H4 (cell line): Measurements from ENCODE around the gene ENO1. TPM values are rescaled to one million over a fixed set of nuclear protein-coding genes. Genes with fewer than 3 reads are reported as not detected.
A peak's percentile ranks its signal among the peaks of the same experiment; 100 is the strongest.
"Not testable (repeated sequence)": the region's sequence is repeated elsewhere in the genome, so short reads cannot be mapped to it uniquely, and the experiment has no call there.

Experiments used
- DNase-seq: peaks from one replicate; pipeline ENCODE4 v3.0.0-alpha.2; 2015; ENCODE audit warnings: low spot score
- total RNA-seq: library from RNA; depleted of rRNA; stranded (reverse); fragments of >200 nt; shearing (Covaris generic); gene quantifications from 2 replicates; pipeline ENCODE4 v1.2.3, GENCODE V29; 2014; rRNA removed

Gene ENO1
- total RNA-seq, result 2,952 and 3,019 TPM in 2 replicates

DNA sequence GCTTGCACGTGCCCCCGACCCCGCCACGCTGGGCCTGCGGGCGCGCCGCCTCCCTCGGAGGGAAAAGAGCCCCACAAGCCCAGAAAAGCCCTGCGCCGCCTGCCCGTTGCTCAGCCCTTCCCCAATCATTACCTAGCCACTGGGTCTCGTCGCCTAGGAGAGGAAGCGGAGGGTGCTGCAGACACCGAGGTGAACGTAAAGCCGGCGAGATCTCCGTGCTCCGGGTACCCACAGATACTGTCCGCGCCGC, at the start of gene ENO1:
ENO1 (minus strand) TSS at position 239 of the 250 bp plus-strand sequence. CDS start 3,778 bp downstream, outside the sequence.
- DNase-seq, result no peak

DNA sequence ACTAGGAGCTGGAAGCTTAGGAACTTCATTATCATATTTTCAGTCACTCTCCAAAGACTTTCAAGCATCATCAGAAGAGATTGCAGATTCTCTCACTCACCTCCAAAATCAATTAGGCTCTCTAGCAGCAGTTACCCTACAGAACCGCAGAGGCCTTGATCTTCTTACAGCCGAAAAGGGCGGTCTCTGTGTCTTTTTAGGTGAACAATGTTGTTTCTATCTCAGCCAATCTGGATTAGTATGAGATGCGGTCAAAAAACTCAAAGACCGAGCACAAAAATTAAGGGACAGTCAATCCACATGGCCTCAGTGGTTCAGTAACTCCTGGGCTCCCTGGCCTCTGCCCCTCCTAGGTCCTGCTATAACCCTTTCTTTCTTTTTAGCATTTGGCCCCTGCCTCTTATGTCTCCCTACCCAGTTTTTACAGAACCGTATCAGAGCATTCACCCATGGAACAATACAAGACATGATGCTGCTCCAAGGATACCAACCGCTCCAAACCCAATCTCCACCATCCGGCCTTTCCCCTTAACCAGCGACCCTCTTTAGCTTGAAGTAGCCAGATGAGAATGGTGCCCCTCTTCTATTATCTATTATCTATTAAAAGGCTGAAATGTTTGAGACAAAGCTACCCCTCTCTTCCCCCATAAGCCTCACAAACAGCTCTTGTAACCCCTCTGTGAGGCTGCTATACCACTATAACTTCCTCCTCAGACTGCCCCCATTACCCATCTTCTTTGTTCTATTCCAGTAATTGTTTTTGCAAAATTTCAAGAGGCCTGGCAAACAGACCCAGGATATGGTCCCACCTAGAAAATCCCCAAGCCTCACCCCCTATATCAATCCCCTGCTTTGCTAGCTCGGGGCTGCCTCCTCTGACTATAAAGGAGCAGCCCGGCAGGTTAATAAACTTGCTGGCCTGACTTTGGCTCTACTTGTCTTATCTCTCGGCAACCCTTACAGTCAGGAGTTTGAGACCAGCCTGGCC, 48.5 kb upstream of the ENO1 start:
- DNase-seq, result no peak

DNA sequence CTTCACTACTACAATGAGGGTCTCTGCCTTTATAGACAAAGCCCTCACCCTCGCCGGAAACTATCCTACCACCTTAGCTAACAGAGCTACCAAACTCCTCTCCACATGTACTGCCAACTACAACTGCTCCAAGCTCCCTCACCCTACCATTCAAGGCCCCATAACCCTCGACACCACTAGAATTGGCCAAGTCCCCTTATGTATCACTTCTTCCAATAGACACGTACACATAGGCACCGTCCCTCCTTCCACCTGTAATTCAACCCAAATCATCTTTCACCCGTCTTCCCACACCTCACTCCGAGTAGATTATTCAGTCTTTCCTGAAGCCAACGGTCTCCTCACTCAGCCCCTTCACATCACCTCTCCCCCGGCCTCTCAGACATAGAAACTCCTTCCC, 47.5 kb upstream of the ENO1 start:
- DNase-seq, result no peak

DNA sequence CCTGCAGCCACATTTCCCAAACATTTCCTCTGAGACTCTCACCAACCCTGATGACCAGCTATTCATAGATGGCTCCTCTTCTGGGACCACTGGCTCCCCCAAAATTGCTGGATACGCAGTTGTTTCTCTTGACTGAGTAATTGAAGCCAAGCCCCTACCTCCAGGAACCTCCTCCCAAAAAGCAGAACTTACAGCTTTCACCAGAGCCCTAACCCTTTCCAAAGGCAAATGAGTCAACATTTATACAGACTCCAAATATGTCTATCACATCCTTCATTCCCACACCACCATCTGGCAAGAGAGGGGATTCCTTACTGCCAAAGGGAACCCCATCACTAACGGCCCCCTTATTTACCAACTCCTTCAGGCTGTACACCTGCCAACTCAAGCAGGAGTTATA, 46.9 kb upstream of the ENO1 start:
- DNase-seq, result no peak

DNA sequence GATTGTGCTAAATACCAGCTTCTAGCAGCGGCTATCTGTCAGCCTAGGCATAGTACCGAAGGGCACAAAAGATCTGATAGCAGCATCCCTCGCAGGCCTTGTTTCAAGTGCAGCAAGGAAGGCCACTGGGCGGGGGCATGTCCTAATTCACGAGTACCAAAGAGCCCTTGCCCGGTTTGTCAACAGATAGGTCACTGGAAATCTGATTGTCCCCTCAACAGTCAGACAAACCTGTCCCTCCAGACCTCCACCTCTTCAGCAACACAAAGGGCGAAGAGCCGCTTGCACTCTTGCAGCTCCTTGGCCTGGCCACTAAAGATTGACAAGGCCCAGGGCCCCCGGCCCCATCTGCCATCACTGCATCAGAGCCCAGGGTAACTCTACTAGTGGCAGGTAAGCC, 44.5 kb upstream of the ENO1 start:
- no peak for DNase-seq

DNA sequence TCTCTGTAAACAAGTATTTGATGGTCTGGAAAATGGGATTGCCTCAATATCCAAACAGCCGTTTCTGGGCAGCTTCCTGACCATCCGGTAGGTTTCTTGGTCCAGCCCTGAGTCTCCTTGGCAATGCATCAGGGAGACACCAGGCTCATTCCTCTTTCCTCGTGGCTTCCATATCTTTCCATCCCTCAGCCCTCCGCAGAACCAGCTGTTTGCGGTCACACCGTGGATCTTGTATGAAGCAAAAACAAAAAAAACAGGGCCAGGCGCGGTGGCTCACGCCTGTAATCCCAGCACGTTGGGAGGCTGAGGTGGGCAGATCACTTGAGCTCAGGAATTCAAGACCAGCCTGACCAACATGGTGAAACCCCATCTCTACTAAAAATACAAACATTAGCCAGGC, 39.0 kb upstream of the ENO1 start:
- DNase-seq, result not testable (repeated sequence)

DNA sequence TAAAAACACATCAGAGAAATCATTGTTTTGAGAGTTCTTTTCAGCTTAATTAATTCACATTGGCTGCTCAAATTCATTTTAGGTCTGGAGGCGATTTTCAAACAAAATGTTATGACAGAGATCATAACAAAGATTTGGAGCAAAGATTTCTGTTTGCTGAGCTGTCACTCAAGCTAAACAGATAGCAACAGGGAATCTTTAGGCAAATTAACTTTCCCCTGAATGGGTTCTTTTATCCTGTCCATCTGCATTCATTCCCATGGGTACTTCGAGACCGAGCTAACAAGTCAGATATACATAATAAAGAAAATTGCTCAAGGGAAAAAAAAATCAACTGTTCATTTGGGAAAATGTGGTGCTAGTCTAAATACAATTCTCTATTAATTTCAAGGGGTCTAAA, 37.0 kb upstream of the ENO1 start:
- DNase-seq, result no peak

DNA sequence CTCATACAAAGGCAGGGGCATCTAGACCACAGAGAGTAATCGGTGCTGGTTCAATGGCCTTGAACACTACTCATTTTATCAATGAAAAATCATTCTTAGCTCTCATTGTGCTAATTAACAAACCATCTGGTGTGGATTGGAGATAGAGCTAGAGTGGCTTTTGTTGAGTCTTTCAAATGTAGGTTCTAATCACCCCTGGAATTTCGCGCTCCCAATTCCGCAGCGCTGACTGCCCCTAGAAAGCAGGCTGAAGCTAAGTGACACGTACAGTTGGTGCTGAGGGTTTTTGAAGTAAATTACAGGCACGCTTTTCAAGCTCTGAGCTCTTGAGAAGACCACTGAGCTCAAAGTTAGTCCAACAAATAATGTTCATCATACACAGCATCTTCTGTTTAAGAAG, 36.0 kb upstream of the ENO1 start:
- DNase-seq, result no peak

DNA sequence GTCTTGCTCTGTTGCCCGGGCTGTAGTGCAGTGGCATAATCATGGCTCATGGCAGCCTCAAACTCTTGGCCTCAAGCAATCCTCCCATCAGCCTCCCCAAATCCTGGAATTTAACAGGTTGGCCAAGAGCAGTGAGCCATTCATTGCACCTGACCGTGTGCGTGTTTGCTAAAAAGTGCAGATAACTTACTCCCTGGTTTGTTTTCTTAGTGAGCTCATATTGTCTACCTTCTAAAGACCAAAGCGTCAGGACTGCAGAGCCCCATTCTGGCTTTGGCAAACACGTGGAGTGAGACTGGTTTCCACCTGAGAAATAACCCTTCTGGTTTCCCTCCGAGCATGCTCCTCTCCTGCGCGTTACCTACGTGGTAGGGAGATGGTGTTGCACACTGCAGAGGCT, 35.0 kb upstream of the ENO1 start:
- no peak for DNase-seq

DNA sequence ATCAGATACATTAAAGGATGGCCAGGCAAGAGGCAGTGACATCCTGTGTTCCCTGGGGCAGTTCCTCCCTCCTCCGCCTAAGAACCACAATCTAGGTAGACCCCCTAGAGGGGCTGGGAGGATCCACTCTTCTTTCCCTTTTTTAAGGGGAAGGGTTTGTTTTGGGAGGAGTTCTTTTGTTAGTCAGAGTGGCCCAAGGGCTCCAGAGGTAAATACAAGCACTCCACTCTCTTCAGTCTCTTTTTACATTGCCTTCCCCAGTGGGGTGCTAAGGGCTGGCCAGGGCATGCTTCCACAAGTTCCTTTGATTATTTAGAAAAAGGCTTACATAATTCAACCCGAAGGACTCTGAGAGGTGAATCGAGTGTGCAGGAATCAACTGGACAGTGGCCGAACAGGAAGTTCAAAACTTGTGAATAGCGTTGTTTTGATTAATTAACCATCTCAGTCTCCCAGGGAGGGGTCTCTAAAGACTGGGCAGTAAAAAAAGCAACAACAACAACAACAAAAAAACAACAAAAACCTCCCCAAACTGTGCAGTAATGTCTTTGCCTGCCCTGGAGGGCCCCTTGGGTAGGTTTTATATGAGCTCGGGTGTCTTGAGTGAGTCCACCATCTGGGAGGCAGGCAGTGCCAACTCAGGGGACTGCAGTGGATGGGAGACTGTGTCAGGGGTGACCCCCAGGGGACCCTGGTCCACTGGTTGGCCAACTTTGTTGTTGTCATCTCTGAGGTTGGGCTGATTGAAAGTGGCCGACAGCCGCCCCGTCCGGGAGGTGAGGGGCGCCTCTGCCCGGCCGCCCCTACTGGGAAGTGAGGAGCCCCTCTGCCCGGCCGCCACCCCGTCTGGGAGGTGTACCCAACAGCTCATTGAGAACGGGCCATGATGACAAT, 33.2 kb upstream of the ENO1 start:
- DNase-seq, result no peak

DNA sequence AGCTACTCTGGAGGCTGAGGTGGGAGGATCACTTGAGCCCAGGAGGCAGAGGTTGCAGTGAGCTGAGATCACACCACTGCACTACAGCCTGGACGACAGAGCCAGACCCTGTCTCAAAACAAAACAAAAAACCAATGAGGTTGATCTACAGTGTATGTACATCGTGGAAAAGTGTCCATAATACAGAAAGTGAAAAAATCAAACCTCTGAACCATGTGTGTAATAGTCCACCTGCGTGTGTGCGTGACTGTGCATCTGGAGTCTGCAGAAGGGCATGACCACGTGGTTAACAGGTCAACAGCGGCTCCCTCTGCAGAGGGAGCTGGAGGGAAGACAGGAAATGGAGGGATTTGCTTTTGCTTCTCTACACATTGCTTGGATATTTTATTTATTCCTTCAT, 32.4 kb upstream of the ENO1 start:
- DNase-seq, result peak; percentile 23

DNA sequence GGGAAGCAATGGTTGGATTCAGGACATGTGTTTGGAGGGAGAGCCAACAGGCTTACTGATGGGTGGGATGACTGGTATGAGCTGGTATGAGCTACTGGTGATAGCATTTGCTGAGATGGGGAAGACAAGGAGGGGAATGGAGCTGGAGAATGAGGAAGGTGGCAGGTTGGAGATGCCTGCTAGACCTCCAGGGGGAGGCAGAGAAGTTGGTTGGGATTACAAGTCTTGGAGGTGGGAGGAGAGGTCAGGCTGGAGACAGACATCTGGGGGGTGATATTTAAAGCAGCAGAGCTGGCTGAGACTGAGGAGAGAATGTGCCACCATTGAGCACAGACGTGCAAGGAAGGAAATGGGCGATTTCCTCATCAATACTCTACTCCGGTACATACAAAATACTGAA, 31.8 kb upstream of the ENO1 start:
- DNase-seq, result no peak

DNA sequence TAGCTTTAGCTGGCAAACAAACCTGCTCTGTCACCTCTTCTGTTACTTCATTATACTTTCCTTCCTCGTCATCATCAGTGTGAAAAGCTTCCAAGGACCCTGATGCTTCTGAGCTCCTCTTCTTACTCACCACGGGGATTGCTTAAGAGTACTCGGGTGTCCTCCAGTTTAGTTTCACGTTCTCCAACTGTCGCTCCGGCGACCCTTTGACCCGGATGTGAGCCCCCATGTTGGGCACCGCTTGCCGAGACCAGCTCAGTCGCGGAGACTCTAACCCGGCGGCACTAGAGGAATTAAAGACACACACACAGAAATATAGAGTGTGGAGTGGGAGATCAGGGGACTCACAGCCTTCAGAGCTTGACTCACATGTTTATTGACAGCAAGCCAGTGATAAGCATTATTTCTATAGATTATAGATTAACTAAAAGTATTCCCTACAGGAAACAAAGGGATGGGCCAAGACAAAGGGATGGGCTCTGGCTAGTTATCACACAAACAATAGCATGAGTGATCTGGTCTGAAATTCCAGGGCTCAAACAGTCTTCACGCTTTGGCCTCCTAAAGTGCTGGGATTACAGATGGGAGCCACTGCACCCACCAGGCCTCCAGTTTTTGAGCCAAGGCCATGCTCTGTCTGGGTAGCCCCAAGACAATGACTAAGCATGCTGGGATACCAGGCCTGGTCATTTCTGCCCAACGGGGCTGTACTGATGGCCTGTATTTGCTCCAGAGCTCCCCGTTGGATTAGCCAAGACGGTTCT, 30.1 kb upstream of the ENO1 start:
- DNase-seq, result no peak

DNA sequence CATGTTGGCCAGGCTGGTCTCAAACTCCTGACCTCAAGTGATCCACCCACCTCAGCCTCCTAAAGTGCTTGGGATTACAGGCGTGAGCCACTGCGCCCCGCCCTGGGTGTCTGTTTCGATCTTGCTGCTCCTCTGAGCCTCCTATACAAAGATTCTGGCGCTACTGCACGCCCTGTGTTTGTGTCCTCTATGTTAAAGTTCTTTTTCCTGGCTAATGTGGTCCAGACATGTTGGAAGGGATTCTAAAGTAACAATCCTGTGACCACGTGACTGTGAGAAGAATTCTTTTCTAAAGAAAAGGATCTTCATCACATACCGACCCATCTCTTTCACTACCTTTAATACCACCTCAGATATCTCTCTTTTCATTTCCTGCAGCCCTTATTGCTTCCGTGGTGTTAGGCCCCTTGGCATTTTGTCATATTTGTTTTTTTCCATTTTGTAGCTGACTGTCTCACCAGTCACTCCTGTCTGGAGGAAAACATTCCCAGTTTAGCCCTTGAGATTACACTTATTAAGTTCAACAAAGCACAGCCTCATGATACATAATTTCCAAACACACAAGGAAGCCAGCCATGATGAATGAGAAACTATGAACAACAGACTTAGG, 27.2 kb upstream of the ENO1 start:
- no peak for DNase-seq

DNA sequence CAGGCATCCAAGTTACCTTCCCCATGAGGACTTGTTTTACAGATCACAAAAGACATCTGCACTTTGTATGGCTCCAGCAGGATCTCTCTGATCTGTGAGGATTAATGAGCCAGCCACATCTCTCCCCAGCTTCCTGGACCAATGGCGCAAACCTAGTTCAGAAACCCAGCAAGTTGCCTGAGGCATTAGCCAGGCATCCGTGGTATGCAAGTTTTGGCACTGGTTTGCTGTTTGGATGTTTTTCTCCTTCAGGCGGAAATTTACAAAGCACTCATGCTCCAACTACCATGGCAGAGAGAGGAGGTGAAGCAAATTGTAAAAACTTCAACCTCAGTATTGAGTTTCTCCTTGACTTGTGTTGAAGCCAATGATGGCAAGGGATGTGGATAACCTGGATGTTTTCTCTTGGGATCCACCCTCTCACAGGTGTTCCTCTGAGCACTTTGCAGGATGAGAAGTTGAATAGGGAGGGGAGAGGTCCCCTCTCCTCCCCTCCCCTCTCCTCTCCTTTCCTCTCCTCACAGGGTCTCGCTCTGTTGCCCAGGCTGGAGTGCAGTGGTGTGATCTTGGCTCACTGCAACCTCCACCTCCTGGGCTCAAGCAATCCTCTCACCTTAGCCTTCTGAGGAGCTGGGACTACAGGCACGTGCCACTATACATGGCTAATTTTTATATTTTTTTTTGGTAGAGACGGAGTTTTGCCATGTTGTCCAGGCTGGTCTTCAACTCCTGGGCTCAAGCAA, 25.6 kb upstream of the ENO1 start:
- peak; percentile 93 for DNase-seq

DNA sequence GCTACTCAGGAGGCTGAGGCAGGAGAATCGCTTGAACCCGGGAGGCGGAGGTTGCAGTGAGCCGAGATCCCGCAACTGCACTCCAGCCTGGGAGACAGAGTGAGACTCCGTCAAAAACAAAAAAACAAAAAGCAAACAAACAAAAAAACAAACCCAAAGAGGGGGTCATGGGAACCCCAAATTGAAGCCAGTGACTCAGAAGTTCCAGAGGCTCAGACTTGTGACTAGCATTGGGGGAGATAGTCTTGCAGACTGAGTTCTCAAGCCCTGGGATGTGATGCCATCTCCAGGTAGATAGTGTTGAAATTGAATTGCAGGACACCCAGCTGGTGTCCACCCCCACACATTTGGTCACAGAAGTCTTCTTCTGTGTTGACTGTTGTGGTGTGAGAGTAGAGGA, 24.9 kb upstream of the ENO1 start:
- DNase-seq, result peak; percentile 34

DNA sequence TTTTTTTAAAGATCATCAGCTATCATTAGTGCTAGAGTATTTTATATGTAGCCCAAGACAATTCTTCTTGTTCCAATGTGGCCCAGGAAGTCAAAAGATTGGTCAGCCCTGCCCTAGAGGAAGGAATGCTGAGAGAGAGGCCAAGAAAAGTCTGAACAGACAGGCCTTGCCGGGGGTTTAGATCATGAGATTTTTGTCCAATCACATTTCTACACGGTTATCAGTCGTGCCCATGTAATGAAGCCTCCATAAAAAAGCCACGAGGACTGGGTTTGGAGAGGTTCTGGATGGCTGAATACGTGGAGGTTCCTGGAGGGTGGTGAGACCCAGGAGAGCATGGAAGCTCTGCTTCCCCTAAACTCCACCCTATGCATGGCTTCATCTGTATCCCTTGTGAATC, 24.3 kb upstream of the ENO1 start:
- DNase-seq, result no peak

DNA sequence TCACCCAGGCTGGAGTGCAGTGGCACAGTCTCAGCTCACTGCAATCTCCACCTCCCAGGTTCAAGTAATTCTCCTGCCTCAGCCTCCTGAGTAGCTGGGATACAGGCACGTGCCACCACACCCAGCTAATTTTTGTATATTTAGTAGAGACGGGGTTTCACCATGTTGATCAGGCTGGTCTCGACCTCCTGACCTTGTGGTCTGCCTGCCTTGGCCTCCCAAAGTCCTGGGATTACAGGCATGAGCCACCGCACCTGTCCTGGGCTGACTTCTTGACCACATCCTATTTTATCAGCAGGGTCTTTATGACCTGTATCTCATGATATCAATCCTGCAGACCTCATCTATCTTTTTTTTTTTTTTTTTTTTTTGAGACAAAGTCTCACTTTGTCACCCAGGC, 22.2 kb upstream of the ENO1 start:
- DNase-seq, result not testable (repeated sequence)

DNA sequence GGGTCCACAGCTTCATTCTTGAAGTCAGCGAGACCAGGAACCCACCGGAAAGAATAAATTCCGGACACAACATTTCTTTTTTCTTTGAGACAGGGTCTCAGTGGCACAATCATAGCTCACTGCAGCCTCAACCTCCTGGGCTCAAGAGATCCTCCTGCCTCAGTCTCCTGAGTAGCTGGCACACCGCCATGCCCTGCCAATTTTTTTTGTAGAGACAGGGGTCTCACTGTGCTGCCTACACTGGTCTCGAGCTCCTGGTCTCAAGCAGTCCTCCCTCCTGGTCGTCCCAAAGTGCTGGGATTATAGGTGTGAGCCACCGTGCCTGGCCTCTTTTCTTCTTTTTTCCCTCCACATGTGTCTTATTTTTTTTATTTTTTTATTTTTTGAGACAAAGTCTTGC, 20.6 kb upstream of the ENO1 start:
- no peak for DNase-seq

DNA sequence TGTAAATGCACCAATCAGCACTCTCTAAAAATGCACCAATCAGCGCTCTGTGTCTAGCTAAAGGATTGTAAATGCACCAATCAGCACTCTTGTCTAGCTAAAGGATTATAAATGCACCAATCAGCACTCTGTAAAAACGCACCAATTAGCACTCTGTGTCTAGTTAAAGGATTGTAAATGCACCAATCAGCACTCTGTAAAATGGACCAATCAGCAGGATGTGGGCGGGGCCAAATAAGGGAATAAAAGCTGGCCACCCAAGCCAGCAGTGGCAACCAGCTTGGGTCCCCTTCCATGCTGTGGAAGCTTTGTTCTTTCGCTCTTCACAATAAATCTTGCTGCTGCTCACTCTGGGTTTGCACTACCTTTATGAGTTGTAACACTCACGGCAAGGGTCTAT, 19.9 kb upstream of the ENO1 start:
- not testable (repeated sequence) for DNase-seq

DNA sequence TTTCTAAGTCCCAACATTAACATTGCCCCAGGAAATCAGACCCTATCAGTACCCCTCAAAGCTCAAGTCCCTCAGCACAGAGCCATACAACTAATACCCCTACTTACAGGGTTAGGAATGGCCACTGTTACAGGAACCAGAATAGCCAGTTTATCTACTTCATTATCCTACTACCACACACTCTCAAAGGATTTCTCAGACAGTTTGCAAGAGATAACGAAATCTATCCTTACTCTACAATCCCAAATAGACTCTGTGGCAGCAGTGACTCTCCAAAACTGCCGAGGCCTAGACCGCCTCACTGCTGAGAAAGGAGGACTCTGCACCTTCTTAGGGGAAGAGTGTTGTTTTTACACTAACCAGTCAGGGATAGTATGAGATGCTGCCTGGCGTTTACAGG, 19.0 kb upstream of the ENO1 start:
- not testable (repeated sequence) for DNase-seq
